ENCODE results near the gene ADD1. TPM values are rescaled to one million over a fixed set of nuclear protein-coding genes. Genes with fewer than 3 reads are reported as not detected.

Gene ADD1, protein sequence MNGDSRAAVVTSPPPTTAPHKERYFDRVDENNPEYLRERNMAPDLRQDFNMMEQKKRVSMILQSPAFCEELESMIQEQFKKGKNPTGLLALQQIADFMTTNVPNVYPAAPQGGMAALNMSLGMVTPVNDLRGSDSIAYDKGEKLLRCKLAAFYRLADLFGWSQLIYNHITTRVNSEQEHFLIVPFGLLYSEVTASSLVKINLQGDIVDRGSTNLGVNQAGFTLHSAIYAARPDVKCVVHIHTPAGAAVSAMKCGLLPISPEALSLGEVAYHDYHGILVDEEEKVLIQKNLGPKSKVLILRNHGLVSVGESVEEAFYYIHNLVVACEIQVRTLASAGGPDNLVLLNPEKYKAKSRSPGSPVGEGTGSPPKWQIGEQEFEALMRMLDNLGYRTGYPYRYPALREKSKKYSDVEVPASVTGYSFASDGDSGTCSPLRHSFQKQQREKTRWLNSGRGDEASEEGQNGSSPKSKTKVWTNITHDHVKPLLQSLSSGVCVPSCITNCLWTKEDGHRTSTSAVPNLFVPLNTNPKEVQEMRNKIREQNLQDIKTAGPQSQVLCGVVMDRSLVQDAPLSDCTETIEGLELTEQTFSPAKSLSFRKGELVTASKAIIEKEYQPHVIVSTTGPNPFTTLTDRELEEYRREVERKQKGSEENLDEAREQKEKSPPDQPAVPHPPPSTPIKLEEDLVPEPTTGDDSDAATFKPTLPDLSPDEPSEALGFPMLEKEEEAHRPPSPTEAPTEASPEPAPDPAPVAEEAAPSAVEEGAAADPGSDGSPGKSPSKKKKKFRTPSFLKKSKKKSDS
- total RNA-seq (2014; rRNA removed; shearing (Covaris generic)) = 115 and 136 TPM in 2 replicates

- peak; percentile 81 for DNase-seq (ENCODE audit: low read depth)
These were observed at the start of gene ADD1 for GRCh38 chr4:2843263-2843940. Gene ADD1, plus strand, starts transcription at chr4:2843844. Its CDS starts 32,072 bp downstream, at chr4:2875916.

- DNase-seq (ENCODE audit: low read depth) = peak; percentile 94
These were observed 49.0 kb upstream of the ADD1 start for GRCh38 chr4:2794486-2795299.

- no peak for DNase-seq (ENCODE audit: low read depth)
These were observed 48.2 kb upstream of the ADD1 start for GRCh38 chr4:2795300-2795892.

- DNase-seq (ENCODE audit: low read depth) = peak; percentile 97
These were observed 47.5 kb upstream of the ADD1 start for GRCh38 chr4:2795893-2796848.

DNA sequence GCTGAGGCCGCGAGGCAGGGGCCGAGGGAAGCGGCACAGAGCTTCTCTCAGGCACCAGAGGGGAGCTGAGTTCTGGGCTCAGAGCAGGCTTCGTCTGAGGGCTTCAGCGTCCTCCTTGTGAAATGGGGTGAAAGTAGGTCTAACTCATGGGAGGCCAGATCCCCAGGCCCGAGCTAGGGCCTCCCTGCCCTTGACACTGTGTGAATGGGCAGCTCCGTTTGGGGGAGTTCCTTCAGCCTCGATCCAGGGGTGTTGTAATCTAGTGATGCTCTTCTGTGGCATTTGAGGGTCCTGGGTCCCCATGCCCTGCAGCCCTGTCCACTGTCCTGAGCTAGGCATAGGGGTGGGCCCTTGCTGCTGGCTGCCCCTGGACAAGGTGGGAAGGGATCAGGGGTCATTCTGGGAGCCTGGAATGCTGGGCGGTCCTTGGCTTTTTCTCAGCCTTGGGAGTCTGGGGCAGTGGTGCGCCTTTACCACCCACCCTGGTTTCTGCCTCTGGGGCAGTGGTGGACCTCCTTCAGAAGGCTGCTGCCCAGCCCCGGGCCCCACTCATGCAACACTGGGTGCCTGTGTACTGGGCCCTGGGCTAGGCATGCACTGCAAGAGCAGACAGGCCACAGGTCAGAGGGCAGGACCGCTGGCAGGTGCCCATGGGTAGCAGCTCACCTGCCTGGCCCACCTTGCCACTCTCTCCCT lies 46.6 kb upstream of the ADD1 start:
- no peak for DNase-seq (ENCODE audit: low read depth)

GRCh38 chr4:2797545-2798305 lies 45.9 kb upstream of the ADD1 start:
- no peak for DNase-seq (ENCODE audit: low read depth)

GRCh38 chr4:2798399-2799223 lies 45.0 kb upstream of the ADD1 start:
- no peak for DNase-seq (ENCODE audit: low read depth)

DNA sequence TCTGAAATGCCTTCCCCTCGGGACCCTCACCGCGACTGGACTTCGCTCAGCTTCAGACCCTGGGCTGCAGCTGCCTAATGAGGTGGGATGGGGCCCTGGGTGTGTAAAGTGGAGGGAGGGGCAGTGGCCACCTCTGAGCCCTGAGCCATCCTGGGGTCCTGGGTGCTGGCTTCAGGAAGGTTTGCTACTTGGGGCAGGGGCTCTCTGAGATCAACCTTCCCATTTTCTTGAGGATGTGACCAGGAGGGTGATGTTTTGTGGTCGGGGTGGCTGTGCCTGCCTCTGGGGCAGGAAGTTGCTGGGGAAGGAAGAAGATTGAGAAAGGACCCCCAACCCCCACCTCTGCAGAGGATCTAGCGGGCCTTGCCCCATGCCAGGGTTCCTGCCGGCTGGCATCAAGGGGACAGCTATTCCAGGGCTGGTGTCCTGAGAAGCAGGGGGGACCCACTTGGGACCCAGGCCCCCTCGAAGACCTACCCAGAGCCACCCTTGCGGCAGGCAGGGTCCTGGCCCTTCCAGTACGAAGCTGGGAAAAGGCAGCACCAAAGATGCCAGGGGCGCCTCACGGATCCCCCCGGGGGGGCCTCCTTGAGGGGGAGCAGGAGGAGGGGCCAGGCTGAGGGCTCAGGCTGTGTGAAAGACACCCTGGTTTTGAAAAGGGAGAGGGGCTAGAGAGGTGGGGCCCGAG lies 44.3 kb upstream of the ADD1 start:
- no peak for DNase-seq (ENCODE audit: low read depth)

- peak; percentile 20 for DNase-seq (ENCODE audit: low read depth)
These were observed 43.5 kb upstream of the ADD1 start for GRCh38 chr4:2799971-2800690.

DNA sequence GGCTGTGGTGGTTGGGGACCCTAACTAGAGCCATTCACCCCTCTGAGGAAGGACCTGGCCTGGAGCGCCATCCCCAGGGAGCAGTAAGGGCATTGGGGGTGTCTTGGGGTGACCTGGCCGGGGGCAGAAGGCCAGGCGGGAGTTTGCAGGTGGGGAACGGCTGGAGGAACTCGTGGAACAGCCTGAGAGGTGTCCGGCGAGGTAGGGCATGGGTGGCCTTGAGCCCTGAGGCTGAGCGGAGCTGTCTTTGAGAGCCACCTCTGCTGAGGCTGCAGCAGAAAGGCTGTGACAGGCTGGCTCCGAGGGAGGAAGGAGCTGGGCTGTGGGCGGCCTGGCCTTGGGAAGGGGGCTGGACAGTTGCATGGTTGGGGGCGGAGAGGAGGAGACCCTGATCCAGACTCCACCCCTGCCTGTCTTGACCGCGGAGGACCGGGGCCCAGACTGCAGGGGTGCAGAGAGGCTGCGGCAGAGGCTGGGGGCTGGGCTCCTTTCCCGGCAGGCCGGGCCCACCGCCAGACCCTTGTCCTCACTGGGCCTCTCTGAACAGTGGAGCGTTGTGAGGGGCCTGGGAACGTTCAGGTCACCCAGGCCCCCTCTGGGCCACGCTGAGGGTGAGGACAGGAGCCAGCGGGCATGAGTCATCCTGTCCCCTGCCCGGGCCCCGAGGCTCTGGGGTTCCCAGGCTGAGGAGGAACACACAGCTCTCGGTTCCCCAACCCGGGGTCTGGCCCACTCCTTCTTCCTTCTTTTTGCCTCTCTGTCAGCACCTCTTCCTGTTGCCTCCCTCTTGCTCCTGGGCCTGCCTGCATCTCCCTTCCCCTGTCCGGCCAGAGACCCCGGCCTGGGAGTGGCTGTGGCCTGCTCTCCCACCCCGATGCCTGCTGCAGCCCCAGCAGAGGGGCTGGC lies 42.7 kb upstream of the ADD1 start:
- DNase-seq (ENCODE audit: low read depth) = peak; percentile 83

DNA sequence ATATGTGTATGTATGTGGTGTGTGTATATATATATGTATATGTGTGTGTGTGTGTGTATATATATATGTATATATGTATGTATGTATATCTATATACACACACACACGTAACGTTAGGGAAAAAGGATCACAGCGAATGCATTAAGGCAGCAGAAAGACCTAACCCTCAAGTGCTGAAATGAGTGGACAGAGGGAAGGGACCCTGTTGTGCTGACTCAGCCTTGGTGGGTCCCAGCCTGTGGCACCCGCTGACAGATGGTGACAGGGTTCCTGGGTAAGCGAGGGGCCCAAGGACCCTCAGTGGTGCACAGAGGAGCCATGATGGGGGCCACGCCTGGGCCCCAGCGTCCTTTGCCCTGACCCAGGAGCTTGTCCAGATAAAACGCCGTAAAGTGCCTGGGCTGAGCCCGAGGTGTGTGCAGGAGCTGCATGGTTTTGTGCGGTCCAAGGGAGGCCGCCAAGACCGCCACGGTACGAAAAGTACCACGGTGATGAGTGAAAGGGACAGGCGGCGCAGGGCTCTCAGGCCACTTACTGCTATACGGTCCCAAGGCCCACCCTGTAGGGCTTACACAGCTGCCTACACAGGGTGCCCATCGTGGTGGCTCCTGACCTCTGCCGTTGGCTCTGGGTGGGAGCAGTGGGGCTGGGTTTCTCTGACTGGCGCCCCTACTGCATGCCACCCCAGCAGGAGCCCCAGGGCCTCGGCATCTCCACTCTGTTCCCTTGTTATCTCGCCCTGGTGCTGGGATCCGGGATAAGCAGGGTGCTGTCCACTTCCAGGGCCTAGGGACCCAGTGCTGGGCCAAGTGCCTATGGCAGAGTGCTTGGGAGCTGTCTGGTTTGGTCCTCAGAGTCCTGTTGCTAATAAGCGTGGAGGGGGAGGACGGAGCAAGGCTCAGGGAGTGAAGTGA lies 40.8 kb upstream of the ADD1 start:
- DNase-seq (ENCODE audit: low read depth) = no peak

DNA sequence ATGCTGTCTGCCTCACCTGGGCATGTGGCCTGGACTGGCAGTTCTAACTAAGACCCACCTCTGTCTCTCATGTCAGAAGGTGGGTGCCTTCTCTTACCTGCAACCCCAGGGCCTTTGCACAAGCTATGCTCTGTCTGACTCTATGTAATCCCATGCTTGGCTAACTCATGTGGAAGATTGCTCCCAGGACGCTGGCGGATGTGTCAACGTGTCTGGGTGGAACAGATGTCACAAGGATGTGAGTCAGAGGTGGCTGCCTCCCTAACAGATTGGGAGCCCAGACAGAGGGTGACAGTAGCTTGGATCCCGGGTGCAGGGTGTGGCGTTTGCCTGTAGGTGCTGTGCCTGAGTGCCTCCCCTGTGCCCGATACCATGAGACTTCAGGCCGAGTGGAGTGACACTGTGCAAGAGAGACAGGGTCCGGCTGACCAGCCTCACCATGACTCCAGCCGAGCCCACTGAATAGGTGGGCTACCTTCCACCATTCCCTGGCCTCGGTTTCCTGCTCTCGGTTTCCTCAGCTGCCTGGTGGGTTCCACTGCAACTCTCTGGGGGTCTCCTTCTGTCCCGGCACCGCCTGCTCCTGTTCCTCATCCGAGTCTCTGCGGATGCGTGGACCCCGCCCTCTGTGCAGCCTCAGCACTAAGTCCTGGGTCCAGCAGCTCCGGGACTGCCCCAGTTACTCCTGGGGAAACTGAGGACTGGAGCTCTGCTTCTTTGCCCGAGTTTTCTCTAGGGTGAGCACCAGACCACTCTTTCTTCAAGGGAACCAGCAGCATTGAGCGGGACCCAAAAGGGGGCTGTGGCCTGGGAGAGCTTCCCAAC lies 39.8 kb upstream of the ADD1 start:
- DNase-seq (ENCODE audit: low read depth) = peak; percentile 62

DNA sequence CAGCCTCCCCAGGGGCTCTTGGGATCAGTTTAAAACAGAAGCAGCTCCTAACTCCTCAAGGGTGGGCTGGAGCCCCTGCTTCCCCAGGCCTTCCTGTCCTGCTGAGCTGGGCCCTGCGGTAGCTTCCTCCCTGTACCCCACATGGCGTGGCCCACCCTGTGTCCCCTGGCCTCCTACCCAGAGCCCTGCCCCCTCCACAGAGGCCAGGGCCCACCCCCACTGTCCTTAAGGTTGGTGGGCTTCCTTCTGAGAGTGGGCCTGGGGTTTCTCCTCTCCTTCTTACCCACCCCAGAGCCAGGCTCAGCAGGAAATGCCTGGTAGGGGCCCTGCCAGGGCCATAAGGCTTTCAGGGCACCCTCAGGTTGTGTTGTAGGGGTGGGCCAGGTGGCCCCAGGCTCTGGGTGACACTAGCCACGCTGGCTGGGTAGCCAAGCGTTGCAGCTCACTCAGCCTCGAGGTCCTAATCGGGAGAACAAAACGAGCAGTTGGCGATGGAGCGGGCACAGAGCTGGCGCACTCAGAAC lies 39.1 kb upstream of the ADD1 start:
- no peak for DNase-seq (ENCODE audit: low read depth)
